Measurements from ENCODE around the gene POC5.

Gene POC5

DNA sequence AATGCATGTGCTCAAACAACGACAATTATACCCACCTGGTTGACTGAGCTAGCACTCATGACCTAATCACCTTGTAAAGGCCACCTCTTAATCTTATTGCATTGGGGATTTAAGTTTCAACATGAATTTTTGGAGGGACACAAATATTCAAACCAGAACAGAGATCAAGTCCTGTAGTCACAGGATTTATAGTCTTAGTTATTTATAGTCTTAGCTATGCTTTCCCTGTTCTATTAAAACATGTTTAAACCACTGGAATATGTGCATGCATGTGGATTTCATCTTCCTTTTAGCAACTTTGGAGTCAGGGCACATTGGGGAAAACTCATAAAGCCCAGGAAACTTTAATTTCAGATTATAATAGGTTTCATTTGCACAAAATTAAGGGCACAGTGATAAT is 79.3 kb downstream of the POC5 start:
- ATAC-seq (ENCODE audit: low read depth) (no peak), DNase-seq (ENCODE audit: low spot score in 2 of 2) (no peak)
- no peak overlapping the region for H3K27ac Mint-ChIP-seq
- peaks cover 2% of the 10 kb centered on the region for H3K27me3 Mint-ChIP-seq
- peaks cover 7% of the 10 kb centered on the region for H3K36me3 Mint-ChIP-seq
- no peaks in the 10 kb centered on the region for H3K9me3 Mint-ChIP-seq
- no peak overlapping the region for H3K4me3 Mint-ChIP-seq
- H3K4me1 Mint-ChIP-seq = no peaks in the 10 kb centered on the region

GRCh38 chr5:75632321-75632720 is 84.9 kb downstream of the POC5 start:
- Mint-ChIP-seq H3K4me1 (no peaks in the 10 kb centered on the region), H3K9me3 (no peaks in the 10 kb centered on the region), H3K27ac (no peak overlapping the region), H3K36me3 (peaks cover 10% of the 10 kb centered on the region), H3K4me3 (no peak overlapping the region), H3K27me3 (peaks cover 2% of the 10 kb centered on the region)
- DNase-seq (ENCODE audit: low spot score in 2 of 2) (no peak), ATAC-seq (ENCODE audit: low read depth) (no peak)

- no peaks in the 10 kb centered on the region for H3K4me1 Mint-ChIP-seq
- no peak overlapping the region for H3K4me3 Mint-ChIP-seq
- DNase-seq (ENCODE audit: low spot score in 2 of 2) = no peak
- ATAC-seq (ENCODE audit: low read depth) = no peak
- no peak overlapping the region for H3K27ac Mint-ChIP-seq
- no peaks in the 10 kb centered on the region for H3K27me3 Mint-ChIP-seq
- peaks cover 7% of the 10 kb centered on the region for H3K36me3 Mint-ChIP-seq
- no peaks in the 10 kb centered on the region for H3K9me3 Mint-ChIP-seq
Observed at GRCh38 chr5:75630875-75631274, 86.4 kb downstream of the POC5 start.

DNA sequence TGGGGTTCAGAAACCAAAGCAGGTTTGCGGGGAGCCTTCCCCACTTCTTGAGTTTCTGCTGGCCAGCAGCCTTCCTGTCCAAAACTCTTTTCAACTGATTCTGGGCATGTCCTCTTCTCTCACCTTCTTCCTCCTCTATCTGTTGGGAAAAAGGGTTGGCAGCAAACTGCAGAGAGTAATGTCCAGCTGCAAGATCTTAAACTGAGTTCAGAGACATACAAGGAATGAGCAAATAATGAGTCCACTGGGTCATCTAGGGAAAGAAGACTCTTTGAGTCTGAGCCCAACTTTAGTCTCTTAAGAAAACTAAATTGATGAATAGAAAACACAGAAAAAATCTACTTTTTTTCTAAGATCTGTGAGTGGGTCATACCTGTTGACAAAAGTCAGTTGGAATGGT is 89.4 kb downstream of the POC5 start:
- H3K4me1 Mint-ChIP-seq = no peaks in the 10 kb centered on the region
- no peak for DNase-seq (ENCODE audit: low spot score in 2 of 2)

DNA sequence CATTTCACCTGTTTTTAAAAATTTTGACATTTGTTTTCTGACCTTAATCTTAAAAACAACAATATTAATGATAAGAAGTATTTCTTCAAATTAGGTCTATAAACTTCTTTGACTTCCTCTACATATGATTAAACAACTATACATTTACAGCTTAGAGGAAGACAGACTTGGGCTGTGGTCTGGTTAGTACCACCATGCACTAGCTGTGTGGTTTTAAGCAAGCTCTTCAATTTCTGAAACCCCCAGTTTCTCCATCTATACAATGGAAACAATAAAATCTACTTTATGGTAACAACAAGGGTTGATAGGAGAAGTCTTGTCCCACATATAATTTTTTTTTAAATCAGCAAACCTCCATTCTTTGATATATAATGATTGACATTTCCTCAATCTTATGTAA is 90.3 kb downstream of the POC5 start:
- H3K27ac Mint-ChIP-seq = no peak overlapping the region
- H3K4me3 Mint-ChIP-seq = no peak overlapping the region
- no peaks in the 10 kb centered on the region for H3K4me1 Mint-ChIP-seq
- H3K27me3 Mint-ChIP-seq = no peaks in the 10 kb centered on the region
- no peaks in the 10 kb centered on the region for H3K9me3 Mint-ChIP-seq
- no peaks in the 10 kb centered on the region for H3K36me3 Mint-ChIP-seq
- ATAC-seq (ENCODE audit: low read depth) (no peak), DNase-seq (ENCODE audit: low spot score in 2 of 2) (no peak)

More for the DNA sequence above, 89.4 kb downstream of the POC5 start:
- ATAC-seq (ENCODE audit: low read depth) = no peak
- Mint-ChIP-seq H3K4me3 (no peak overlapping the region), H3K9me3 (no peaks in the 10 kb centered on the region), H3K27me3 (no peaks in the 10 kb centered on the region), H3K27ac (no peak overlapping the region), H3K36me3 (peaks cover 2% of the 10 kb centered on the region)
